H1 (cell line): ENCODE measurements around the gene NLK. TPM values are rescaled to one million over a fixed set of nuclear protein-coding genes. Genes with fewer than 3 reads are reported as not detected.

Experiments used
- ATF3 ChIP-seq: IDR thresholded peaks from 2 replicates; pipeline ENCODE4 v1.6.1; 2011; ENCODE audit warnings: low read depth, mild to moderate bottlenecking, low read length; ENCODE audit not compliant: insufficient read depth
- BCL11A ChIP-seq, 2 experiments: IDR thresholded peaks; one replicate each; pipeline ENCODE4 v1.6.1; 2011; ENCODE audit warnings: low read depth in 2 of 2, low read length in 2 of 2, mild to moderate bottlenecking in 2 of 2
- BRCA1 ChIP-seq: IDR thresholded peaks from 2 replicates; pipeline ENCODE4 v1.6.1; 2012; ENCODE audit warnings: low read depth, low read length, improper control_type of control experiment
- CEBPB ChIP-seq: IDR thresholded peaks from 2 replicates; pipeline ENCODE4 v1.6.1; 2012; ENCODE audit warnings: low read depth, low read length
- CHD7 ChIP-seq: fragments of 300-600 bp; sonication (generic); IDR thresholded peaks from 2 replicates; pipeline ENCODE4 v1.7.1; 2012; ENCODE audit warnings: low read length, moderate library complexity, mild to moderate bottlenecking, inconsistent platforms; ENCODE audit not compliant: insufficient replicate concordance
- E2F6 ChIP-seq: IDR thresholded peaks from 2 replicates; pipeline ENCODE4 v1.6.1; 2012; ENCODE audit warnings: inconsistent platforms
- GTF2F1 ChIP-seq: IDR thresholded peaks from 2 replicates; pipeline ENCODE4 v1.6.1; 2012; ENCODE audit warnings: low read depth, low read length, improper control_type of control experiment, borderline replicate concordance
- KDM4A ChIP-seq: IDR thresholded peaks from one replicate; pipeline ENCODE4 v1.7.1; 2012; ENCODE audit warnings: low read depth, mild to moderate bottlenecking, moderate library complexity, low read length, inconsistent platforms; ENCODE audit not compliant: severe bottlenecking
- YY1 ChIP-seq: IDR thresholded peaks from 2 replicates; pipeline ENCODE4 v1.6.1; 2011; ENCODE audit warnings: low read depth, mild to moderate bottlenecking, low read length
- polyA plus RNA-seq, 7 experiments: library from polyadenylated mRNA; depleted of rRNA in 3 of 7; stranded (reverse) in 5 of 7; unstranded in 2 of 7; fragments of >200 nt in 5 of 7; fragments of 200-250 nt in 2 of 7; gene quantifications; 1 replicate in 5 of 7; 2 replicates in 1 of 7; 4 replicates in 1 of 7; pipeline versions ENCODE4 v1.2.1 to v1.2.3, GENCODE V29; 2011 to 2013; ENCODE audit warnings: missing spikeins in 2 of 7, mixed read lengths in 2 of 7
- total RNA-seq: library from RNA; stranded (reverse); fragmentation: NEBNext Ultra II Directional; extraction: Animal tissue kit (Norgen Biotek cat#: 25700); gene quantifications from 2 replicates; pipeline ENCODE4 v1.2.1, GENCODE V29; 2021

The NLK gene
- total and polyA plus RNA-seq, 2 of the 8 experiments (the other 6 are each of a cell fraction or from before 2014, with no cell fraction given), result 30.8 to 49.9 TPM

GRCh38 chr17:28043296-28043695, 819 bp downstream of the NLK start (continued):
- no peak for TF ChIP-seq CHD7
- no peak for TF ChIP-seq E2F6
- no peak for TF ChIP-seq BCL11A (IDR thresholded peaks at IDR 0.05; ENCODE audit: low read depth in 2 of 2, low read length in 2 of 2)
- TF ChIP-seq GTF2F1, result no peak
- no peak for TF ChIP-seq CEBPB
- TF ChIP-seq BRCA1, result no peak
- no peak for TF ChIP-seq YY1
- TF ChIP-seq ATF3, result no peak
- no peak for TF ChIP-seq KDM4A
